HCT116 (cell line): ENCODE data around the gene SEZ6. TPM values are rescaled to one million over a fixed set of nuclear protein-coding genes. Genes with fewer than 3 reads are reported as not detected.

ENCODE experiments used
- ATAC-seq: fragments of 200-7000 bp; cut with Tn5 transposase; 2 replicates; pipeline ENCODE4 v1.9.1; 2020; ENCODE audit warnings: mild to moderate bottlenecking, moderate library complexity
- BruUV-seq: library from RNA; stranded (reverse); fragments of 400-500 nt; replicated peaks from 2 replicates; lab custom pipeline; 2021; lab: Mats Ljungman, UMichigan
- CTCF ChIA-PET: fragments of 300-600 bp; sonication (Branson Sonifier 250); formaldehyde crosslinking; loops from one replicate; lab custom pipeline; 2021; ENCODE audit warnings: antibody characterized with exemption; lab: Charles Lee
- POLR2A ChIA-PET: fragments of 300-600, 350-600 bp; sonication (Branson Sonifier 250); formaldehyde crosslinking; loops from one replicate; lab custom pipeline; 2021; ENCODE audit warnings: antibody characterized with exemption; lab: Charles Lee
- RAD21 ChIA-PET, 2 experiments: fragments of 300-600 bp; sonication (Branson Sonifier 250); formaldehyde crosslinking; loops; one replicate each; lab custom pipeline; 2023; ENCODE audit warnings: low total read pairs in 2 of 2; ENCODE audit not compliant: uncharacterized antibody in 2 of 2, unreplicated experiment in 2 of 2, low non-redundant PET in 1 of 2; lab: Charles Lee
- DNase-seq: peaks from one replicate; pipeline ENCODE4 v3.0.0-alpha.2; 2010; ENCODE audit warnings: low read depth, low spot score
- H2AFZ ChIP-seq: fragments of 200-600 bp; shearing (Covaris generic), sonication (generic); 2 replicates; pipeline ENCODE4 v1.6.1; 2017; ENCODE audit warnings: low read depth, mixed run types, mixed read lengths, antibody characterized with exemption, low read length; ENCODE audit not compliant: poor library complexity, severe bottlenecking
- H3K27ac ChIP-seq: 2 replicates; pipeline ENCODE4 v1.5.1; 2012; ENCODE audit warnings: low read depth, low read length
- H3K27me3 ChIP-seq: fragments of 200-600 bp; sonication (generic); 2 replicates; pipeline ENCODE4 v1.6.1; 2016; ENCODE audit warnings: mixed run types, low read length, mixed read lengths; ENCODE audit not compliant: insufficient read depth
- H3K36me3 ChIP-seq, 2 experiments: fragments of 200-500 bp in 1 of 2; fragments of 200-600 bp in 1 of 2; sonication (Bioruptor generic) in 1 of 2; sonication (generic) in 1 of 2; 2 replicates each; pipeline versions ENCODE4 v1.5.1 to v1.6.1; 2014 to 2016; ENCODE audit warnings: low read length in 2 of 2, inconsistent platforms in 1 of 2, mixed read lengths in 1 of 2, mixed run types in 1 of 2; ENCODE audit not compliant: insufficient read depth in 2 of 2, control insufficient read depth in 1 of 2
- H3K4me1 ChIP-seq, 2 experiments: fragments of 200-600 bp in 1 of 2; sonication (generic) in 1 of 2; 2 replicates each; pipeline versions ENCODE4 v1.5.1 to v1.6.1; 2012 to 2017; ENCODE audit warnings: low read length in 2 of 2, inconsistent platforms in 1 of 2, mild to moderate bottlenecking in 1 of 2, mixed read lengths in 1 of 2, mixed run types in 1 of 2, moderate library complexity in 1 of 2; ENCODE audit not compliant: insufficient read depth in 2 of 2, control insufficient read depth in 1 of 2
- H3K4me2 ChIP-seq: fragments of 200-600 bp; sonication (generic); 2 replicates; pipeline ENCODE4 v1.6.1; 2017; ENCODE audit warnings: mixed run types, low read length, mixed read lengths
- H3K4me3 ChIP-seq, 2 experiments: fragments of 200-600 bp in 1 of 2; sonication (generic) in 1 of 2; replicated peaks in 1 of 2; 2 replicates each; pipeline ENCODE4 v1.5.1; 2011 to 2016; ENCODE audit warnings: low read length in 2 of 2, control low read depth in 1 of 2, low read depth in 1 of 2, mild to moderate bottlenecking in 1 of 2, mixed read lengths in 1 of 2, mixed run types in 1 of 2
- H3K79me2 ChIP-seq: fragments of 200-600 bp; sonication (generic); 2 replicates; pipeline ENCODE4 v1.6.1; 2017; ENCODE audit warnings: mild to moderate bottlenecking, mixed run types, low read length, moderate library complexity, mixed read lengths; ENCODE audit not compliant: insufficient read depth
- H3K9ac ChIP-seq: fragments of 200-600 bp; sonication (generic); 2 replicates; pipeline ENCODE4 v1.6.1; 2016; ENCODE audit warnings: low read length, mixed read lengths
- H3K9me2 ChIP-seq: fragments of 200-600 bp; sonication (generic), shearing (Covaris generic); 2 replicates; pipeline ENCODE4 v1.6.1; 2017; ENCODE audit warnings: mixed run types, mild to moderate bottlenecking, moderate library complexity; ENCODE audit not compliant: insufficient read depth
- H3K9me3 ChIP-seq, 2 experiments: fragments of 200-500 bp in 1 of 2; fragments of 200-600 bp in 1 of 2; sonication (Bioruptor generic) in 1 of 2; sonication (generic) in 1 of 2; 2 replicates each; pipeline ENCODE4 v1.6.1; 2014 to 2017; ENCODE audit warnings: low read length in 2 of 2, mixed read lengths in 2 of 2, inconsistent platforms in 1 of 2, low read depth in 1 of 2, mild to moderate bottlenecking in 1 of 2, mixed run types in 1 of 2, moderate library complexity in 1 of 2; ENCODE audit not compliant: control insufficient read depth in 1 of 2, insufficient read depth in 1 of 2
- H4K20me1 ChIP-seq: fragments of 200-600 bp; sonication (generic), shearing (Covaris generic); 2 replicates; pipeline ENCODE4 v1.6.1; 2017; ENCODE audit warnings: mixed run types, mild to moderate bottlenecking, moderate library complexity; ENCODE audit not compliant: insufficient read depth
- CTCF ChIP-seq, 3 experiments: fragments of 200-600 bp in 1 of 3; sonication (generic) in 1 of 3; IDR thresholded peaks in 2 of 3; conservative IDR thresholded peaks in 1 of 3; 2 replicates each; pipeline ENCODE4 v1.5.1; 2012 to 2017; ENCODE audit warnings: low read depth in 2 of 3, low read length in 2 of 3, antibody characterized with exemption in 1 of 3, borderline replicate concordance in 1 of 3, control low read depth in 1 of 3, mild to moderate bottlenecking in 1 of 3, mixed read lengths in 1 of 3, mixed run types in 1 of 3, moderate library complexity in 1 of 3; ENCODE audit not compliant: insufficient read depth in 1 of 3
- EZH2phosphoT487 ChIP-seq: fragments of 200-600 bp; IDR thresholded peaks from 2 replicates; pipeline ENCODE4 v1.6.1; 2018; ENCODE audit warnings: antibody characterized with exemption, borderline replicate concordance
- FOSL1 ChIP-seq: IDR thresholded peaks from 2 replicates; pipeline ENCODE4 v1.6.1; 2012; ENCODE audit warnings: low read depth
- POLR2A ChIP-seq: IDR thresholded peaks from 2 replicates; pipeline ENCODE4 v1.7.0; 2011; ENCODE audit warnings: borderline replicate concordance; ENCODE audit not compliant: insufficient read depth, insufficient read length; ENCODE audit errors: extremely low read depth
- POLR2AphosphoS5 ChIP-seq: IDR thresholded peaks from 2 replicates; pipeline ENCODE4 v1.6.1; 2011; ENCODE audit warnings: mild to moderate bottlenecking, low read depth, low read length, moderate library complexity
- RAD21 ChIP-seq: IDR thresholded peaks from 2 replicates; pipeline ENCODE4 v1.6.1; 2012; ENCODE audit warnings: low read depth, mild to moderate bottlenecking
- SIN3A ChIP-seq: IDR thresholded peaks from 2 replicates; pipeline ENCODE4 v1.6.1; 2012; ENCODE audit warnings: low read depth
- SP1 ChIP-seq: IDR thresholded peaks from 2 replicates; pipeline ENCODE4 v1.6.1; 2012; ENCODE audit warnings: low read depth
- SRF ChIP-seq: IDR thresholded peaks from 2 replicates; pipeline ENCODE4 v1.6.1; 2012; ENCODE audit warnings: low read depth
- TCF7L2 ChIP-seq: IDR thresholded peaks from 2 replicates; pipeline ENCODE4 v1.7.0; 2011; ENCODE audit warnings: borderline replicate concordance, inconsistent platforms; ENCODE audit not compliant: insufficient read depth, insufficient read length; ENCODE audit errors: extremely low read depth
- YY1 ChIP-seq: IDR thresholded peaks from 2 replicates; pipeline ENCODE4 v1.6.1; 2011; ENCODE audit warnings: low read length, low read depth, moderate library complexity, mild to moderate bottlenecking; ENCODE audit not compliant: insufficient replicate concordance; ENCODE audit errors: extremely low read depth
- ZFX ChIP-seq: fragments of 450-650 bp; IDR thresholded peaks from 2 replicates; pipeline ENCODE4 v1.6.1; 2017
- ZNF274 ChIP-seq: fragments of 200-500 bp; sonication (Bioruptor generic); IDR thresholded peaks from 2 replicates; pipeline ENCODE4 v1.6.1; 2014; ENCODE audit warnings: mild to moderate bottlenecking, low read depth, low read length, inconsistent platforms
- intact Hi-C: fragments of 100-400 bp; cut with micrococcal nuclease; formaldehyde crosslinking; loops from 2 replicates; pipeline ENCODE4 v1.10.0; 2022
- total RNA-seq: library from RNA; stranded (reverse); gene quantifications from one replicate; pipeline ENCODE4 v1.2.1, GENCODE V29; 2021; ENCODE audit not compliant: unreplicated experiment

SEZ6 gene
- total RNA-seq, 1 experiment from 2014 or later, result 0.22 TPM

- no peak for ATAC-seq
- Histone ChIP-seq H3K79me2 (peaks cover 100% of the 10 kb centered on the region), H3K4me1 (no peaks in the 10 kb centered on the region), H2AFZ (no peak overlapping the region), H3K9me3 (no peaks in the 10 kb centered on the region), H3K9ac (no peak overlapping the region), H3K27ac (no peak overlapping the region), H4K20me1 (peaks cover 11% of the 10 kb centered on the region; the same call in 1 of the 2 replicates), H3K4me2 (no peak overlapping the region), H3K27me3 (no peaks in the 10 kb centered on the region), H3K36me3 (peaks cover 6 to 15% of the 10 kb centered on the region in 2 experiments; a peak in 3 of 4 replicates), H3K9me2 (no peaks in the 10 kb centered on the region), H3K4me3 (no peak overlapping the region)
- no peak for TF ChIP-seq POLR2AphosphoS5
- no peak for TF ChIP-seq CTCF (IDR thresholded peaks at IDR 0.05 in 2 of 3, conservative IDR thresholded peaks at IDR 0.05 in 1 of 3; ENCODE audit: borderline replicate concordance in 1 of 3, insufficient read depth in 1 of 3, low read depth in 2 of 3, low read length in 2 of 3)
- TF ChIP-seq EZH2phosphoT487, result no peak
- no peak for TF ChIP-seq SP1
- BruUV-seq, result no TSS peak
- DNase-seq, result no peak
- POLR2A ChIA-PET, result no interaction called here
- CTCF ChIA-PET, result no interaction called here
- intact Hi-C loops, result no loop called here
- RAD21 ChIA-PET, result no interaction called here
These were observed 65.2 kb downstream of the SEZ6 start for GRCh38 chr17:28940675-28941074.

GRCh38 chr17:28940142-28940541 is 65.7 kb downstream of the SEZ6 start:
- intact Hi-C loops, result no loop called here
- H3K4me1 ChIP-seq, result no peaks in the 10 kb centered on the region
- ATAC-seq, result no peak
- TF ChIP-seq POLR2A (no peak), TCF7L2 (no peak), POLR2AphosphoS5 (no peak), RAD21 (no peak), SIN3A (no peak), FOSL1 (no peak), CTCF (IDR thresholded peaks at IDR 0.05 in 2 of 3, conservative IDR thresholded peaks at IDR 0.05 in 1 of 3; ENCODE audit: borderline replicate concordance in 1 of 3, insufficient read depth in 1 of 3, low read depth in 2 of 3, low read length in 2 of 3) (no peak), ZNF274 (no peak), YY1 (no peak), SRF (no peak), ZFX (no peak)

More at GRCh38 chr17:28940142-28940541, 65.7 kb downstream of the SEZ6 start:
- Histone ChIP-seq H2AFZ (no peak overlapping the region), H3K27me3 (no peaks in the 10 kb centered on the region), H4K20me1 (peaks cover 13% of the 10 kb centered on the region; the same call in 1 of the 2 replicates), H3K36me3 (peaks cover 9 to 14% of the 10 kb centered on the region in 2 experiments; a peak in 3 of 4 replicates), H3K9ac (no peak overlapping the region), H3K27ac (no peak overlapping the region), H3K79me2 (peaks cover 100% of the 10 kb centered on the region), H3K4me2 (no peak overlapping the region), H3K4me3 (no peak overlapping the region), H3K9me2 (no peaks in the 10 kb centered on the region), H3K9me3 (no peaks in the 10 kb centered on the region)
- RAD21 ChIA-PET, result no interaction called here
- no TSS peak for BruUV-seq
- CTCF ChIA-PET, result interaction anchor here (0.7 kb wide), 1 partner anchor 177 kb away, joined by 3 read pairs; no protein-coding TSS in a partner anchor
- DNase-seq, result no peak
- POLR2A ChIA-PET, result no interaction called here
